ENCODE measurements around the gene TUBGCP5.

TUBGCP5 gene

GRCh38 chr15:22959321-22960101 lies 79.9 kb downstream of the TUBGCP5 start:
- H3K4me1 ChIP-seq (ENCODE audit: control insufficient read depth, low read length), result no peaks in the 10 kb centered on the region
- H3K27me3 ChIP-seq (ENCODE audit: control insufficient read depth, low read length), result no peaks in the 10 kb centered on the region
- no peaks in the 10 kb centered on the region for H3K79me2 ChIP-seq (ENCODE audit: control insufficient read depth, low read length)
- no peak overlapping the region for H3K4me2 ChIP-seq (ENCODE audit: low read length)
- H3K9me2 ChIP-seq (replicated peaks; ENCODE audit: control insufficient read depth, low read length), result no peaks in the 10 kb centered on the region
- H3K36me3 ChIP-seq (ENCODE audit: control insufficient read depth, low read length), result no peaks in the 10 kb centered on the region
- H3K9me3 ChIP-seq (ENCODE audit: control insufficient read depth, insufficient read depth, low read length), result no peaks in the 10 kb centered on the region
- no peak overlapping the region for H3K27ac ChIP-seq (ENCODE audit: low read depth, low read length)
- H4K20me1 ChIP-seq (ENCODE audit: control insufficient read depth, insufficient read depth, low read depth, low read length), result no peaks in the 10 kb centered on the region
- H3K4me3 ChIP-seq (ENCODE audit: low read length), result no peak overlapping the region
- H3F3A ChIP-seq (ENCODE audit: control insufficient read depth, insufficient read depth), result no peaks in the 10 kb centered on the region
- TF ChIP-seq, protein P1, sequence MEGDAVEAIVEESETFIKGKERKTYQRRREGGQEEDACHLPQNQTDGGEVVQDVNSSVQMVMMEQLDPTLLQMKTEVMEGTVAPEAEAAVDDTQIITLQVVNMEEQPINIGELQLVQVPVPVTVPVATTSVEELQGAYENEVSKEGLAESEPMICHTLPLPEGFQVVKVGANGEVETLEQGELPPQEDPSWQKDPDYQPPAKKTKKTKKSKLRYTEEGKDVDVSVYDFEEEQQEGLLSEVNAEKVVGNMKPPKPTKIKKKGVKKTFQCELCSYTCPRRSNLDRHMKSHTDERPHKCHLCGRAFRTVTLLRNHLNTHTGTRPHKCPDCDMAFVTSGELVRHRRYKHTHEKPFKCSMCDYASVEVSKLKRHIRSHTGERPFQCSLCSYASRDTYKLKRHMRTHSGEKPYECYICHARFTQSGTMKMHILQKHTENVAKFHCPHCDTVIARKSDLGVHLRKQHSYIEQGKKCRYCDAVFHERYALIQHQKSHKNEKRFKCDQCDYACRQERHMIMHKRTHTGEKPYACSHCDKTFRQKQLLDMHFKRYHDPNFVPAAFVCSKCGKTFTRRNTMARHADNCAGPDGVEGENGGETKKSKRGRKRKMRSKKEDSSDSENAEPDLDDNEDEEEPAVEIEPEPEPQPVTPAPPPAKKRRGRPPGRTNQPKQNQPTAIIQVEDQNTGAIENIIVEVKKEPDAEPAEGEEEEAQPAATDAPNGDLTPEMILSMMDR (IDR thresholded peaks at IDR 0.05; ENCODE audit: low read depth, low read length, poor library complexity, severe bottlenecking), result no peak
- no peak for TF ChIP-seq EZH2phosphoT487 (IDR thresholded peaks at IDR 0.05; ENCODE audit: borderline replicate concordance, low read length)

- Histone ChIP-seq H3K27me3 (ENCODE audit: control insufficient read depth, low read length) (no peaks in the 10 kb centered on the region), H3K4me3 (ENCODE audit: low read length) (no peak overlapping the region), H3K79me2 (ENCODE audit: control insufficient read depth, low read length) (no peaks in the 10 kb centered on the region), H3K9me3 (ENCODE audit: control insufficient read depth, insufficient read depth, low read length) (no peaks in the 10 kb centered on the region), H4K20me1 (ENCODE audit: control insufficient read depth, insufficient read depth, low read depth, low read length) (no peaks in the 10 kb centered on the region), H3K27ac (ENCODE audit: low read depth, low read length) (no peak overlapping the region), H3K36me3 (ENCODE audit: control insufficient read depth, low read length) (no peaks in the 10 kb centered on the region), H3K9me2 (replicated peaks; ENCODE audit: control insufficient read depth, low read length) (no peaks in the 10 kb centered on the region), H3K4me1 (ENCODE audit: control insufficient read depth, low read length) (no peaks in the 10 kb centered on the region), H3K4me2 (ENCODE audit: low read length) (no peak overlapping the region), H3F3A (ENCODE audit: control insufficient read depth, insufficient read depth) (no peaks in the 10 kb centered on the region)
- TF ChIP-seq, protein P1 (IDR thresholded peaks at IDR 0.05; ENCODE audit: low read depth, low read length, poor library complexity, severe bottlenecking), result no peak
- TF ChIP-seq EZH2phosphoT487 (IDR thresholded peaks at IDR 0.05; ENCODE audit: borderline replicate concordance, low read length), result no peak
Measured at GRCh38 chr15:22958487-22959280, 80.7 kb downstream of the TUBGCP5 start.

- no peak overlapping the region for H3K27ac ChIP-seq (ENCODE audit: low read depth, low read length)
- no peaks in the 10 kb centered on the region for H3K4me1 ChIP-seq (ENCODE audit: control insufficient read depth, low read length)
- no peaks in the 10 kb centered on the region for H3K9me3 ChIP-seq (ENCODE audit: control insufficient read depth, insufficient read depth, low read length)
- H3K36me3 ChIP-seq (ENCODE audit: control insufficient read depth, low read length), result no peaks in the 10 kb centered on the region
- TF ChIP-seq, protein P1 (IDR thresholded peaks at IDR 0.05; ENCODE audit: low read depth, low read length, poor library complexity, severe bottlenecking), result no peak
- TF ChIP-seq EZH2phosphoT487 (IDR thresholded peaks at IDR 0.05; ENCODE audit: borderline replicate concordance, low read length), result no peak
- H4K20me1 ChIP-seq (ENCODE audit: control insufficient read depth, insufficient read depth, low read depth, low read length), result no peaks in the 10 kb centered on the region
- H3K4me2 ChIP-seq (ENCODE audit: low read length), result no peak overlapping the region
- H3K9me2 ChIP-seq (replicated peaks; ENCODE audit: control insufficient read depth, low read length), result no peaks in the 10 kb centered on the region
- H3K79me2 ChIP-seq (ENCODE audit: control insufficient read depth, low read length), result no peaks in the 10 kb centered on the region
- H3K4me3 ChIP-seq (ENCODE audit: low read length), result no peak overlapping the region
- no peaks in the 10 kb centered on the region for H3F3A ChIP-seq (ENCODE audit: control insufficient read depth, insufficient read depth)
- H3K27me3 ChIP-seq (ENCODE audit: control insufficient read depth, low read length), result no peaks in the 10 kb centered on the region
Measured at GRCh38 chr15:22956978-22957260, 82.5 kb downstream of the TUBGCP5 start.

Measured in DOHH2 (cell line).